Measurements from ENCODE around the gene MAP3K14.

The MAP3K14 gene

GRCh38 chr17:45351831-45352230, 35.0 kb upstream of the MAP3K14 start:
- Histone ChIP-seq H3K9me3 (ENCODE audit: insufficient read depth, low read length) (no peaks in the 10 kb centered on the region), H3K4me3 (ENCODE audit: insufficient read depth, low read length, poor library complexity, severe bottlenecking) (no peak overlapping the region), H3K9ac (ENCODE audit: low read length) (no peak overlapping the region), H4K20me1 (ENCODE audit: low read depth, low read length) (no peaks in the 10 kb centered on the region), H3K4me2 (ENCODE audit: low read depth, low read length, poor library complexity, severe bottlenecking) (no peak overlapping the region), H3K9me2 (replicated peaks; ENCODE audit: insufficient read depth, low read length) (no peaks in the 10 kb centered on the region), H3K79me2 (ENCODE audit: insufficient read depth, low read length) (no peaks in the 10 kb centered on the region), H2AFZ (ENCODE audit: low read depth, low read length, severe bottlenecking) (no peak overlapping the region), H3F3A (ENCODE audit: insufficient read depth) (no peaks in the 10 kb centered on the region), H3K36me3 (ENCODE audit: low read length) (no peaks in the 10 kb centered on the region), H3K27ac (ENCODE audit: low read depth, low read length) (no peak overlapping the region), H3K27me3 (ENCODE audit: low read length) (0 out of 2 replicates have a peak, but pooled peaks cover 3% of the 10 kb centered on the region)
- TF ChIP-seq CTCF (IDR thresholded peaks at IDR 0.05; ENCODE audit: insufficient read depth, low read length, poor library complexity, severe bottlenecking) (no peak), EZH2phosphoT487 (conservative IDR thresholded peaks at IDR 0.05; ENCODE audit: low read length) (no peak)

GRCh38 chr17:45347444-45347843, 30.6 kb upstream of the MAP3K14 start:
- H3K4me3 ChIP-seq (ENCODE audit: insufficient read depth, low read length, poor library complexity, severe bottlenecking), result no peak overlapping the region
- H3K27ac ChIP-seq (ENCODE audit: low read depth, low read length), result no peak overlapping the region
- no peaks in the 10 kb centered on the region for H3K36me3 ChIP-seq (ENCODE audit: low read length)
- no peak overlapping the region for H3K4me2 ChIP-seq (ENCODE audit: low read depth, low read length, poor library complexity, severe bottlenecking)
- H2AFZ ChIP-seq (ENCODE audit: low read depth, low read length, severe bottlenecking), result no peak overlapping the region
- H3K9ac ChIP-seq (ENCODE audit: low read length), result no peak overlapping the region
- H3K79me2 ChIP-seq (ENCODE audit: insufficient read depth, low read length), result no peaks in the 10 kb centered on the region
- H3K9me2 ChIP-seq (replicated peaks; ENCODE audit: insufficient read depth, low read length), result no peaks in the 10 kb centered on the region
- 0 out of 2 replicates have a peak, but pooled peaks cover 3% of the 10 kb centered on the region for H3K27me3 ChIP-seq (ENCODE audit: low read length)
- no peaks in the 10 kb centered on the region for H4K20me1 ChIP-seq (ENCODE audit: low read depth, low read length)
- no peaks in the 10 kb centered on the region for H3K9me3 ChIP-seq (ENCODE audit: insufficient read depth, low read length)
- no peaks in the 10 kb centered on the region for H3F3A ChIP-seq (ENCODE audit: insufficient read depth)
- no peak for TF ChIP-seq EZH2phosphoT487 (conservative IDR thresholded peaks at IDR 0.05; ENCODE audit: low read length)
- TF ChIP-seq CTCF (IDR thresholded peaks at IDR 0.05; ENCODE audit: insufficient read depth, low read length, poor library complexity, severe bottlenecking), result no peak

GRCh38 chr17:45346216-45347015, 29.6 kb upstream of the MAP3K14 start:
- H2AFZ ChIP-seq (ENCODE audit: low read depth, low read length, severe bottlenecking), result no peak overlapping the region
- H3K4me3 ChIP-seq (ENCODE audit: insufficient read depth, low read length, poor library complexity, severe bottlenecking), result no peak overlapping the region
- no peak overlapping the region for H3K27ac ChIP-seq (ENCODE audit: low read depth, low read length)
- H3K9ac ChIP-seq (ENCODE audit: low read length), result no peak overlapping the region
- H3K36me3 ChIP-seq (ENCODE audit: low read length), result no peaks in the 10 kb centered on the region
- H3K9me2 ChIP-seq (replicated peaks; ENCODE audit: insufficient read depth, low read length), result no peaks in the 10 kb centered on the region
- no peaks in the 10 kb centered on the region for H3F3A ChIP-seq (ENCODE audit: insufficient read depth)
- H3K27me3 ChIP-seq (ENCODE audit: low read length), result no peaks in the 10 kb centered on the region
- no peaks in the 10 kb centered on the region for H3K9me3 ChIP-seq (ENCODE audit: insufficient read depth, low read length)
- H4K20me1 ChIP-seq (ENCODE audit: low read depth, low read length), result no peaks in the 10 kb centered on the region
- no peaks in the 10 kb centered on the region for H3K79me2 ChIP-seq (ENCODE audit: insufficient read depth, low read length)
- TF ChIP-seq EZH2phosphoT487 (conservative IDR thresholded peaks at IDR 0.05; ENCODE audit: low read length) (no peak), CTCF (IDR thresholded peaks at IDR 0.05; ENCODE audit: insufficient read depth, low read length, poor library complexity, severe bottlenecking) (no peak)
- H3K4me2 ChIP-seq (ENCODE audit: low read depth, low read length, poor library complexity, severe bottlenecking), result no peak overlapping the region
